PC-3 (cell line): ENCODE results near the gene PANK4.

ENCODE experiments used
- CTCF ChIP-seq: fragments of 300-600 bp; sonication (generic); conservative IDR thresholded peaks from 2 replicates; pipeline ENCODE4 v1.5.1; 2017; ENCODE audit warnings: antibody characterized with exemption, low read depth, mild to moderate bottlenecking, low read length
- EZH2 ChIP-seq: fragments of 300-600 bp; sonication (generic); IDR thresholded peaks from one replicate; pipeline ENCODE4 v1.6.1; 2017; ENCODE audit warnings: antibody characterized with exemption, mild to moderate bottlenecking, low read length; ENCODE audit not compliant: unreplicated experiment
- EZH2phosphoT487 ChIP-seq: fragments of 300-600 bp; sonication (generic); IDR thresholded peaks from 2 replicates; pipeline ENCODE4 v1.6.1; 2018; ENCODE audit warnings: mild to moderate bottlenecking, antibody characterized with exemption, low read length, borderline replicate concordance

- TF ChIP-seq CTCF (no peak), EZH2 (no peak), EZH2phosphoT487 (no peak)
Observed at GRCh38 chr1:2522230-2522629, 4.2 kb downstream of the PANK4 start.
